H1 (cell line): ENCODE measurements around the gene TECTB. TPM values are rescaled to one million over a fixed set of nuclear protein-coding genes. Genes with fewer than 3 reads are reported as not detected.

Experiments used
- CTCF ChIA-PET: fragments of 300-600 bp; sonication (Branson Sonifier 250); formaldehyde crosslinking; loops from one replicate; lab custom pipeline; 2021; ENCODE audit not compliant: partially characterized antibody; lab: Charles Lee
- POLR2A ChIA-PET: fragments of 300-600 bp; sonication (Branson Sonifier 250); formaldehyde crosslinking; loops from one replicate; lab custom pipeline; 2021; ENCODE audit warnings: inconsistent platforms; ENCODE audit not compliant: partially characterized antibody; lab: Charles Lee
- DNase-seq, 2 experiments: peaks; one replicate each; pipeline versions ENCODE4 v3.0.0 to v3.0.0-alpha.2; 2010 to 2022; ENCODE audit warnings: low spot score in 2 of 2, low read depth in 1 of 2, mixed read lengths in 1 of 2
- FAIRE-seq: peaks from 2 replicates; lab custom pipeline; 2011; peaks lifted over from hg19 to GRCh38; lab: Jason Lieb, UNC
- H2AFZ ChIP-seq: 2 replicates; pipeline ENCODE4 v1.8.1; 2012; ENCODE audit warnings: low read length, inconsistent platforms
- H2AK5ac ChIP-seq: 2 replicates; pipeline ENCODE4 v1.6.1; 2013; ENCODE audit warnings: low read depth, low read length
- H2BK120ac ChIP-seq: replicated peaks from 2 replicates; pipeline ENCODE3; 2013; ENCODE audit warnings: low read depth, low read length, inconsistent platforms
- H2BK12ac ChIP-seq: 2 replicates; pipeline ENCODE4 v1.6.1; 2013; ENCODE audit warnings: low read depth, low read length
- H2BK15ac ChIP-seq: 2 replicates; pipeline ENCODE4 v1.6.1; 2013; ENCODE audit warnings: low read length
- H2BK20ac ChIP-seq: 2 replicates; pipeline ENCODE4 v1.6.1; 2013; ENCODE audit warnings: low read length
- H2BK5ac ChIP-seq: 2 replicates; pipeline ENCODE4 v1.6.1; 2013; ENCODE audit warnings: low read depth, low read length
- H3K14ac ChIP-seq: 2 replicates; pipeline ENCODE4 v1.6.1; 2013; ENCODE audit warnings: inconsistent platforms; ENCODE audit not compliant: insufficient read length
- H3K18ac ChIP-seq: 2 replicates; pipeline ENCODE4 v1.6.1; 2013; ENCODE audit warnings: low read length; ENCODE audit errors: extremely low read depth
- H3K23ac ChIP-seq: 2 replicates; pipeline ENCODE4 v1.6.1; 2013; ENCODE audit warnings: inconsistent platforms; ENCODE audit not compliant: insufficient read length
- H3K23me2 ChIP-seq: 2 replicates; pipeline ENCODE4 v1.6.1; 2013; ENCODE audit warnings: low read depth, low read length
- H3K27ac ChIP-seq: 2 replicates; pipeline ENCODE4 v1.6.1; 2011; ENCODE audit warnings: low read depth, low read length, inconsistent platforms
- H3K27me3 ChIP-seq, 4 experiments: replicated peaks in 1 of 4; 1 replicate in 1 of 4; 2 replicates in 3 of 4; pipeline versions ENCODE4 v1.6.1 to v1.8.1; 2011 to 2013; ENCODE audit warnings: low read length in 3 of 4, mild to moderate bottlenecking in 3 of 4, inconsistent platforms in 2 of 4, mixed read lengths in 2 of 4, moderate library complexity in 1 of 4; ENCODE audit not compliant: control insufficient read depth in 3 of 4, insufficient read depth in 3 of 4; ENCODE audit errors: extremely low read depth in 1 of 4
- H3K36me3 ChIP-seq, 4 experiments: 2 replicates each; pipeline versions ENCODE4 v1.6.1 to v1.8.1; 2011 to 2013; ENCODE audit warnings: mild to moderate bottlenecking in 4 of 4, low read length in 3 of 4, moderate library complexity in 2 of 4, control low read depth in 1 of 4, inconsistent platforms in 1 of 4; ENCODE audit not compliant: insufficient read depth in 4 of 4, control insufficient read depth in 2 of 4
- H3K4ac ChIP-seq: replicated peaks from 2 replicates; pipeline ENCODE3; 2013; ENCODE audit warnings: low read length, low read depth, mixed read lengths, inconsistent platforms; ENCODE audit not compliant: insufficient read length
- H3K4me1 ChIP-seq, 4 experiments: replicated peaks in 1 of 4; 1 replicate in 1 of 4; 2 replicates in 3 of 4; pipeline versions ENCODE4 v1.6.1 to v1.8.1; 2011 to 2013; ENCODE audit warnings: low read length in 3 of 4, inconsistent platforms in 2 of 4, mixed read lengths in 1 of 4; ENCODE audit not compliant: insufficient read depth in 4 of 4, control insufficient read depth in 3 of 4
- H3K4me2 ChIP-seq, 2 experiments: 2 replicates each; pipeline versions ENCODE4 v1.6.1 to v1.8.1; 2011 to 2013; ENCODE audit warnings: low read depth in 2 of 2, low read length in 2 of 2, control low read depth in 1 of 2, inconsistent platforms in 1 of 2, mild to moderate bottlenecking in 1 of 2; ENCODE audit not compliant: insufficient read depth in 1 of 2
- H3K4me3 ChIP-seq, 4 experiments: fragments of 200-600, 300-600 bp in 1 of 4; sonication (generic), shearing (Covaris generic), sonication (Bioruptor Twin) in 1 of 4; 2 replicates each; pipeline versions ENCODE4 v1.5.1 to v1.8.1; 2011 to 2016; ENCODE audit warnings: low read length in 4 of 4, low read depth in 3 of 4, control low read depth in 2 of 4, inconsistent platforms in 2 of 4, mild to moderate bottlenecking in 2 of 4, mixed read lengths in 1 of 4, moderate library complexity in 1 of 4; ENCODE audit not compliant: insufficient read depth in 2 of 4; ENCODE audit errors: extremely low read depth in 1 of 4
- H3K56ac ChIP-seq: replicated peaks from 2 replicates; pipeline ENCODE3; 2013; ENCODE audit warnings: low read depth, mild to moderate bottlenecking, mixed read lengths, low read length, inconsistent platforms; ENCODE audit not compliant: insufficient read length
- H3K79me1 ChIP-seq: 2 replicates; pipeline ENCODE4 v1.6.1; 2013; ENCODE audit warnings: low read depth, low read length, control low read depth
- H3K79me2 ChIP-seq, 2 experiments: 2 replicates each; pipeline versions ENCODE4 v1.6.1 to v1.8.1; 2012 to 2013; ENCODE audit warnings: low read length in 2 of 2, mild to moderate bottlenecking in 2 of 2, inconsistent platforms in 1 of 2; ENCODE audit not compliant: insufficient read depth in 2 of 2, control insufficient read depth in 1 of 2
- H3K9ac ChIP-seq, 4 experiments: replicated peaks in 1 of 4; 1 replicate in 1 of 4; 2 replicates in 3 of 4; pipeline versions ENCODE4 v1.6.1 to v1.8.1; 2011 to 2013; ENCODE audit warnings: low read depth in 3 of 4, low read length in 3 of 4, control low read depth in 2 of 4, mild to moderate bottlenecking in 2 of 4, moderate library complexity in 2 of 4, inconsistent platforms in 1 of 4; ENCODE audit errors: extremely low read depth in 1 of 4
- H3K9me3 ChIP-seq, 2 experiments: 2 replicates each; pipeline versions ENCODE4 v1.6.1 to v1.8.1; 2012 to 2013; ENCODE audit warnings: mild to moderate bottlenecking in 2 of 2, moderate library complexity in 2 of 2, control low read depth in 1 of 2, inconsistent platforms in 1 of 2, low read depth in 1 of 2, low read length in 1 of 2, mixed read lengths in 1 of 2; ENCODE audit not compliant: insufficient read depth in 2 of 2
- H4K20me1 ChIP-seq, 2 experiments: replicated peaks in 1 of 2; 2 replicates each; pipeline versions ENCODE3 to v1.8.1; 2011 to 2013; ENCODE audit warnings: inconsistent platforms in 2 of 2, low read length in 2 of 2, mild to moderate bottlenecking in 1 of 2; ENCODE audit not compliant: insufficient read depth in 2 of 2, control insufficient read depth in 1 of 2
- H4K5ac ChIP-seq: 2 replicates; pipeline ENCODE4 v1.6.1; 2013; ENCODE audit warnings: low read length, low read depth, mixed read lengths, inconsistent platforms; ENCODE audit not compliant: insufficient read length
- H4K8ac ChIP-seq: 2 replicates; pipeline ENCODE4 v1.8.0; 2013; ENCODE audit warnings: mild to moderate bottlenecking, moderate library complexity, low read length, inconsistent platforms; ENCODE audit not compliant: insufficient read depth; ENCODE audit errors: extremely low read depth
- H4K91ac ChIP-seq: replicated peaks from 2 replicates; pipeline ENCODE3; 2013; ENCODE audit warnings: low read length, mixed read lengths, inconsistent platforms; ENCODE audit not compliant: insufficient read length
- BRCA1 ChIP-seq: IDR thresholded peaks from 2 replicates; pipeline ENCODE4 v1.6.1; 2012; ENCODE audit warnings: low read depth, low read length, improper control_type of control experiment
- CBX5 ChIP-seq: fragments of 300-800, 300-1000 bp; sonication (generic); IDR thresholded peaks from 2 replicates; pipeline ENCODE4 v1.7.1; 2016; ENCODE audit warnings: antibody characterized with exemption, low read length, low read depth
- CBX8 ChIP-seq: fragments of 300-800, 300-1000 bp; sonication (generic); IDR thresholded peaks from 2 replicates; pipeline ENCODE4 v1.7.1; 2016; ENCODE audit warnings: low read depth, low read length, borderline replicate concordance
- CHD1 ChIP-seq: IDR thresholded peaks from 2 replicates; pipeline ENCODE4 v1.6.1; 2012; ENCODE audit warnings: low read depth, low read length, improper control_type of control experiment
- CHD2 ChIP-seq: IDR thresholded peaks from 2 replicates; pipeline ENCODE4 v1.6.1; 2012; ENCODE audit warnings: low read length, improper control_type of control experiment
- CREB1 ChIP-seq: IDR thresholded peaks from 2 replicates; pipeline ENCODE4 v1.6.1; 2012; ENCODE audit warnings: inconsistent platforms
- NANOG ChIP-seq: IDR thresholded peaks from 2 replicates; pipeline ENCODE4 v1.6.1; 2011; ENCODE audit warnings: low read length, low read depth, mild to moderate bottlenecking, inconsistent platforms; ENCODE audit not compliant: insufficient read depth, poor library complexity, severe bottlenecking
- RAD21 ChIP-seq, 2 experiments: IDR thresholded peaks in 1 of 2; conservative IDR thresholded peaks in 1 of 2; 2 replicates each; pipeline ENCODE4 v1.6.1; 2011; ENCODE audit warnings: low read depth in 2 of 2, low read length in 2 of 2, improper control_type of control experiment in 1 of 2, inconsistent platforms in 1 of 2, mild to moderate bottlenecking in 1 of 2, moderate library complexity in 1 of 2
- SUZ12 ChIP-seq: fragments of 200-600 bp; sonication (generic); IDR thresholded peaks from 2 replicates; pipeline ENCODE4 v1.6.1; 2012; ENCODE audit warnings: mild to moderate bottlenecking, inconsistent platforms, low read length, moderate library complexity, mixed read lengths
- TAF1 ChIP-seq: IDR thresholded peaks from 2 replicates; pipeline ENCODE4 v1.6.1; 2011; ENCODE audit warnings: mild to moderate bottlenecking, low read depth, low read length
- TBP ChIP-seq: IDR thresholded peaks from 2 replicates; pipeline ENCODE4 v1.6.1; 2011; ENCODE audit warnings: low read depth, low read length, improper control_type of control experiment
- TEAD4 ChIP-seq: IDR thresholded peaks from 2 replicates; pipeline ENCODE4 v1.6.1; 2012; ENCODE audit warnings: low read depth, low read length, inconsistent platforms, mixed read lengths
- ZNF274 ChIP-seq: IDR thresholded peaks from 2 replicates; pipeline ENCODE4 v1.7.0; 2012; ENCODE audit warnings: low read length, borderline replicate concordance; ENCODE audit errors: extremely low read depth
- WGBS, 2 experiments: shearing (Covaris generic) in 1 of 2; methylation state at CpG; one replicate each; pipeline versions ENCODE4 v1.1.6 to v1.1.7; 2013 to 2015; ENCODE audit warnings: low lambda C conversion rate in 2 of 2, mixed read lengths in 2 of 2, inconsistent platforms in 1 of 2, low coverage in 1 of 2, missing lambda C conversion rate in 1 of 2; ENCODE audit not compliant: insufficient replicate concordance in 2 of 2, insufficient coverage in 1 of 2, insufficient read length in 1 of 2; ENCODE audit errors: extremely low coverage in 1 of 2, missing lambda C conversion rate in 1 of 2; 5-methylcytosine and 5-hydroxymethylcytosine counted together
- polyA plus RNA-seq, 7 experiments: library from polyadenylated mRNA; depleted of rRNA in 3 of 7; stranded (reverse) in 5 of 7; unstranded in 2 of 7; fragments of >200 nt in 5 of 7; fragments of 200-250 nt in 2 of 7; gene quantifications; 1 replicate in 5 of 7; 2 replicates in 1 of 7; 4 replicates in 1 of 7; pipeline versions ENCODE4 v1.2.1 to v1.2.3, GENCODE V29; 2011 to 2013; ENCODE audit warnings: missing spikeins in 2 of 7, mixed read lengths in 2 of 7
- total RNA-seq: library from RNA; stranded (reverse); fragmentation: NEBNext Ultra II Directional; extraction: Animal tissue kit (Norgen Biotek cat#: 25700); gene quantifications from 2 replicates; pipeline ENCODE4 v1.2.1, GENCODE V29; 2021
- TF ChIP-seq, protein P1 (sequence below): IDR thresholded peaks from 2 replicates; pipeline ENCODE4 v1.6.1; 2011; ENCODE audit warnings: low read depth, mild to moderate bottlenecking, low read length; ENCODE audit not compliant: insufficient read depth

TECTB gene
- total and polyA plus RNA-seq, 2 of the 8 experiments (the other 6 are each of a cell fraction or from before 2014, with no cell fraction given), result not detected

DNA sequence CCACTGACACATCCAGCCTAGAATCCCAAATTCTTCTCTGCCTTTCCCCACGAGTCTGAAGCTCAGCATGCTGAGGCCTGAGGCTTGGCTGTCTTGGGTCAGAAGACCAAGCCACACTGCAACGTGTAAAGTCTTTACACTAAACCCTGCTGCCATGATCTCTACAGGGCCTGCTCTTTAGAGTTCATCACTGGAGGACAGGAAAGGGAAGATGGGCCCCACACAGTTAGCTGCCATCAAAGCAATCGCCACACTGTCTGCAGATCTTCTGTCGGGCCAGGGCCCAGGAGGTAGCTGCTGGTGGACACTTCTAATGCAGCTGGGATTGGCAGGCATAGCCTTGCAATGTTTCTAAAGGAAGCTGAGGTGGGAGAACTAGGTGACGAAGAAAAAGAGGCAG is 8.4 kb upstream of the TECTB start:
- Histone ChIP-seq H3K79me2 (no peaks in the 10 kb centered on the region), H2AK5ac (no peak overlapping the region), H3K4me2 (no peak overlapping the region), H2BK120ac (no peak overlapping the region), H2BK12ac (no peak overlapping the region), H3K4ac (no peak overlapping the region), H2BK15ac (no peak overlapping the region), H3K56ac (no peak overlapping the region), H3K27me3 (peaks cover 0 to 1% (median 0%) of the 10 kb centered on the region in 4 experiments; a peak in 1 of 7 replicates), H2BK5ac (no peak overlapping the region), H3K9ac (no peak overlapping the region), H3K79me1 (no peaks in the 10 kb centered on the region), H4K20me1 (no peaks in the 10 kb centered on the region), H2AFZ (no peak overlapping the region; the same call in 1 of the 2 replicates), H4K5ac (no peak overlapping the region), H3K18ac (no peak overlapping the region), H3K36me3 (no peaks in the 10 kb centered on the region), H3K23ac (no peak overlapping the region), H3K9me3 (no peaks in the 10 kb centered on the region), H3K4me3 (no peak overlapping the region), H4K91ac (no peak overlapping the region), H3K4me1 (peaks cover 0 to 7% (median 2%) of the 10 kb centered on the region in 4 experiments; a peak in 5 of 7 replicates), H3K14ac (no peak overlapping the region), H3K27ac (no peak overlapping the region), H4K8ac (no peak overlapping the region), H3K23me2 (no peaks in the 10 kb centered on the region), H2BK20ac (no peak overlapping the region)
- 93% methylated on average over 5 of the region's 5 CpGs; no CpG with 5 or more reads in 1 of the 2 experiments for WGBS, 2 experiments
- FAIRE-seq (no peak), DNase-seq (no peak)
- ChIA-PET POLR2A (no interaction called here), CTCF (interaction anchor here (0.5 to 1.4 kb wide), 7 partner anchors 9 to 222 kb away, joined by 3 to 6 read pairs (median 3); no protein-coding TSS in a partner anchor)
- TF ChIP-seq CBX5 (no peak), RAD21 (IDR thresholded peaks at IDR 0.05 in 1 of 2, conservative IDR thresholded peaks at IDR 0.05 in 1 of 2; ENCODE audit: low read depth in 2 of 2, low read length in 2 of 2) (no peak), BRCA1 (no peak), CHD2 (no peak), TEAD4 (no peak), CHD1 (no peak), TAF1 (no peak), TBP (no peak), CBX8 (no peak), ZNF274 (no peak), NANOG (no peak), CREB1 (no peak), SUZ12 (no peak)
- TF ChIP-seq, protein P1, sequence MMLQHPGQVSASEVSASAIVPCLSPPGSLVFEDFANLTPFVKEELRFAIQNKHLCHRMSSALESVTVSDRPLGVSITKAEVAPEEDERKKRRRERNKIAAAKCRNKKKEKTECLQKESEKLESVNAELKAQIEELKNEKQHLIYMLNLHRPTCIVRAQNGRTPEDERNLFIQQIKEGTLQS, result no peak
